ENCODE results near the gene ZC3H12C.

The ZC3H12C gene

DNA sequence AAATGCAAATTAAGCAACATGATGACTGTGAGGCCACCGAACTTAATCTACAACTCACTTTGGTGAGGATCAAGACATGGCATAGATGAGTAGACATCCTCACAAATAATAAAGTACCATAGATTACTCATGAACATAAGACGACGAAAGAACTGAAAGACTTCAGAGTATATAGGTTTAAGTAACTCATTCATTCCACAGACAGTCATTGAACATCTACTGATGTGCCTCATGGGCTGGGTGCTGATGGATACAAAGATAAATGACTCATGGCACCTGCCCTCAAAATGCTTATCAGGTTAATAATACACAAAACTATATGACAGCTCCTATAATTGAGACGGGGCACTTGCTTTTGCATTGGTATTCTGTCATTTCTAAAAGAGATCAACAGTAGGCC, 63.3 kb downstream of the ZC3H12C start:
- DNase-seq, result no peak

DNA sequence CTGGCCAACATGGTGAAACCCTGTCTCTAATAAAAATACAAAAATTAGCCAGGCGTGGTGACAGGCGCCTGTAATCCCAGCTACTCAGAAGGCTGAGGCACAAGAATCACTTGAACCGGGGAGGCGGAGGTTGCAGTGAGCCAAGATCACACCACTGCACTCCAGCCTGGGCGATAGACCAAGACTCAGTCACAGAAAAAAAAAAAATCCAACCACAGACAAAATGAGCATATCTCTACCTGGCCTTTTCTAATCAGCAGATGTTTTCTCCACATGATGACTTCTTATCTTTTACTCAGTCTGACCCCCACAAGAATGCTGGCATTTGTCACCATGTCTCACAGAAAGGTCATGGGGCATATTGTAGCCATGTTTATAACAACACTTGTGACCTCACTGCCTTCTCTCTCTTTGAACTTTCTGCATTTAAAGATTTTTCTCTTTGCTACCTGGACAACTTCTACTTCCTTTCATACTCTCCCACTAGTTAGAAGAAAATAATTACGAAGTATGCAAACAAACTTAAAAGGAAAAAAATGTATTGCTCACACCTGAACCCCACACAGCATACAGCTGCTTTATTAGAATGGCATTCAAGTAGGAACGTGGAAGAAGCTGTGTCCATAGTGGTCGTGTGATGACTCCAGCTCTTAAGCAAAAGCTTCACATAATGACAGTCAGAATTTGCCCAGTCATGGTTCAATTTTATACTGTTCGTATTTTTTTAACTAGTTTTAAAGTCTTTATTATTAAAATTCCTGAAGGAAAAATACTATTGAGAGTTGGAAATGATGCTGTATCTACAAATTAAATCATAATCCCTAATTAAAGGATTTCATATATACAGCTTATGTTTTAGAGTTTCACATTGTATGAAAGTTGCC, 65.4 kb downstream of the ZC3H12C start:
- no peak for DNase-seq

DNA sequence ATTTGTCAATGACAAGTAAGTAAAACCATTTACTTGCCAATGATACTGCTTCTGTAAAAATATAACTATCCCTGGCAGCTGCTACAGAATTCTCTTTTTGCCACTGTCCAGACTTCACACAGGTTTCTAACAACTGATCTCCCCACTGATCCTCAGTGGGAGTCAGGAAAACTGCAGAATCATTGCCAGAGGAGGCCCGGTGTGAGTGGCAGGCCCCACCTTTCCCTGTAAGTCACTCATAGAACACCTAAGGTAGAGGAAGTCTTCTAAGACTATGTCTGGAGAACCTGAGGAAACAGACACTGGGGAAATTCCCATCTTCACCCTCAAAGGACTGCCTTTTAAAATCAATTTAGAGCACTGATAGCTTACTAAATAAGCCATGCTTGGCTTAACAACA, 66.3 kb downstream of the ZC3H12C start:
- no peak for DNase-seq

DNA sequence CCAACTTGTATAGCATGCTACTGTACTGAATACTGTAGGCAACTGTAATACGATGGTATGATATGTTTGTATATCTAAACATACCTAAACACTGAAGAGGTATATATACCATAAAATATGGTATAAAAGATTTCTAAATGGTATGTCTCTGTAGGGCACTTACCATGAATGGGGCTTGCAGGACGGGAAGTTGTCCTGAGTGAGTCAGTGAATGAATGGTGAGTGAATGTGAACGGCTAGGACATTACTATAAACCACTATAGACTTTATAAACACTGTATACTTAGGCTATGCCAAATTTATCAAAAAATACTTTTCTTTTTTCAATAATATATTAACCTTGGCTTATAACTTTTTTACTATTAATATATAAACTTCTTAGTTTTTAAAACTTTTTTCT, 66.8 kb downstream of the ZC3H12C start:
- no peak for DNase-seq

DNA sequence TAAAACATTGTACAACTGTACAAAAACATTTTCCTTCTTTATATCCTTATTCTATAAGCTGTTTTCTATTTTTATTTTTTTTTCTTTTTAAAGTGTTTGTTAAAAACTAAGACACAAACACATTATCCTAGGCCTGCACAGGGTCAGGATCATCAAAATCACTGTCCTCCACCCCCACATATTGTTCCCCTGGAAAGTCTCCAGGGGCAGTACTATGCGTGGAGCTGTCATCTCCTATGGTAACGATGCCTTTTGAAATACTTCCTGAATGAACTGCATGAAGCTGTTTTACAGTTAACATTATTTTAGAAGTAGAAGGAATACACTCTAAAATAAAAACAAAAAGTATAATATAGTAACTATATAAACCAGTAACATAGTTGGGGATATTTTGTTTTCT, 67.2 kb downstream of the ZC3H12C start:
- no peak for DNase-seq

DNA sequence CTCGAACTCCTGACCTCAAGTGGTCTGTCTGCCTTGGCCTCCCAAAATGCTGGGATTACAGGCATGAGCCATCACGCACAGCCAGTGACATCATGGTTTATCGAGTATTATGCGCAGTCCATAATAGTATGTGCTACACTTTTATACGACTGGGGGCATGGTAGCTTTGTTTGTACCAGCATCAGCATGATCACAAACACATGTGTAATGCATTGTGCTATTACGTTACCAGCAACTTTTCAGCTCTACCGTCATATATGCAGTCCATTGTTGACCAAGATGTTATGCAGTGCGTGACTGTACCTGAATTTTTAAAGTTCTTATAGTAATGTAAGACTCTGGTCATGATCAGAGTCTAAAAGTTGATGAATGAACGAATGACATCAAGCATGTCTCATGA, 67.9 kb downstream of the ZC3H12C start:
- no peak for DNase-seq

DNA sequence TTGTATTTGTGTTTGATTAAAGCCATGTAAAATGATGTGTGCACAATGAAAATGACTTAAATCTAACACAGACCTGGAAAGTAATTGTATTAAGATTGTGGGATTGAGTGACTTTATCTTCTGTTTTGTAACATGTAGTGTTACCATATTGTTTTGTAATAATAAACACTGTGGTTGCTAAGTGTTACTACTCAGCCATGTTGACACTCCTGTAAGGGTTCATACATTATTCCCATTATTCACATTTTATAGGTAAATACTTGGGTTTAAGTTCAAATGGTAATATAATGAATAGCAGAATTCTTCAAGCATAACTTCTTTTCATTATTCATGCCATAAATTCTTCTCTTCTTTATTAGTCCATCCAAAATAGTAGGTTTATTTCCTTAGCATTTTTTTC, 69.0 kb downstream of the ZC3H12C start:
- no peak for DNase-seq

DNA sequence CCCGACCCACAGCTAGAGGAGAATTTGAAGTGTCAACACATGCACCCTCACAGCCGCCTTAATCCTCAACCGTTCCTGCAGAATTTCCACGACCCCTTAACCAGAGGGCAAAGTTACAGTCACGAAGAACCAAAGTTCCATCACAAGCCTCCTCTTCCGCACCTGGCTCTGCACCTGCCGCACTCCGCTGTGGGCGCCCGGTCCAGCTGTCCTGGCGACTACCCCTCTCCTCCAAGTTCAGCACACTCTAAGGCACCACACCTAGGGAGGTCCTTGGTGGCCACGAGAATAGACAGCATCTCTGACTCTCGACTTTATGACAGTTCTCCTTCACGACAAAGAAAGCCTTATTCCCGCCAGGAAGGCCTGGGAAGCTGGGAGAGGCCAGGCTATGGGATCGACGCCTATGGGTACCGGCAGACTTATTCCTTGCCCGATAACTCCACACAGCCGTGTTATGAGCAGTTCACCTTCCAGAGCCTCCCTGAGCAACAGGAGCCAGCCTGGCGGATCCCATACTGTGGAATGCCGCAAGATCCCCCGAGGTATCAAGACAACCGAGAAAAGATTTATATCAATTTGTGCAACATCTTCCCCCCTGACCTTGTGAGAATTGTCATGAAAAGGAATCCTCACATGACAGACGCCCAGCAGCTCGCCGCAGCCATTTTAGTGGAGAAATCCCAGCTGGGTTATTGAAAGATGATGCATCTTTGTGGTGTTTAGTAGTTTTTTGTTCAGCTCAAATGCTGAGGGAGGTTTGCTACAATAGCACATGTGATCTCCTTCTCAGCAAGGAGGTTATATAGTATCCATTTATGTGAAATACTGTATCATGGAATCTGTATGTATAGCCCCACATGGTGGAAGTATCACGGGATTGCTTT, 72.1 kb downstream of the ZC3H12C start:
- DNase-seq, result no peak

DNA sequence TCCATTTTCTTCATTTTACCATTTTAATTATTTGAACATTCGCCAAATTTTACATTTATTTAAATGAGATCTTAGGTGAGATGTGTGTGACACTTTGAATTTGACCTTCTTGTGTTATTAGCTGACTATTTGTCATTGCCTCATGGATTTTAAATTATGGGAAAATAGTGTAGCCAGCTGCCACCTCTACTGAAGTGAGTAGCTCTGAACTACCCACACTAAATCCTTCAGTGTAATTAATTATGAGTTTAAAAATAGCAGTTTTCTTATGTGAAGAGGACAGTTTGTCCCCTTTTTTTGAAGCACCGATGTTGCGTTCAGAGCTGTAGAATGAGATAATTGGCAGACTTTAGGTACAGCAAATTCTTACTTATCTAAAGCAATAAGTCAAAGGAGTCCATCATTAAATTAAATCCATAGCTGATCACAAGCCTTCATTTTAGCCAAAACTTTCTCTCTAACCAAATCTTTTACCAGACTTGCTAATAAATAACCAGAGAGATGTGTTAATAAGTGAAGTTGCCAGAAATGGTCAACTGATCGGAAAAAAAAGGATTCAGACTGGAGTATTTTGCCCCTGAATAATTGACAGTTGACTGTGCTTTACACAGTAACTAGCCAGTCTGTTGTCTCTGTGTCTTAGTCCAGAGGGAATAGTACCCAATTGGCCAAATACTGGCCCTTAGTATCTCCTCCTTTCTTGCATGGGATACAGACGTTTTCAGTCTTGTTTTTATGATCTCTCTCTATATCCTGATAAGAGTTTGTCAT, 75.0 kb downstream of the ZC3H12C start:
- DNase-seq, result no peak

DNA sequence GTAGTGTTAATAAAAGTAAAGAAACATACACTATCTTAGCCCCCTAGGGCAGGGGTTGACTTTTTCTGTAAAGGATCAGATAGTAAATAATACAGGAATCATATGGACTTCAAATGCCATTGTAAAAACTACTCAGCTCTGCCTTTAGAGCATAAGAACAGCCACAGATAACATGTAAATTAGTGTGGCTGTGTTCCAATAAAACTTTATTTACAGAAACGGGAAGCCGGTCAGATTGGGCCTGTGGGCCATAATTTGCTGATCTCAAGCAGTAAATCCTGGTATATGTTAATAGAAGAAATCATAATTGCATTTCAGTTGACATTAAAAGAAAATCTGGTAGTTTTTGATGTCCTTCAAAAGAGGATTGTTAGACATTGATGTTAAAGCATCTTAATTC, 76.5 kb downstream of the ZC3H12C start:
- no peak for DNase-seq

DNA sequence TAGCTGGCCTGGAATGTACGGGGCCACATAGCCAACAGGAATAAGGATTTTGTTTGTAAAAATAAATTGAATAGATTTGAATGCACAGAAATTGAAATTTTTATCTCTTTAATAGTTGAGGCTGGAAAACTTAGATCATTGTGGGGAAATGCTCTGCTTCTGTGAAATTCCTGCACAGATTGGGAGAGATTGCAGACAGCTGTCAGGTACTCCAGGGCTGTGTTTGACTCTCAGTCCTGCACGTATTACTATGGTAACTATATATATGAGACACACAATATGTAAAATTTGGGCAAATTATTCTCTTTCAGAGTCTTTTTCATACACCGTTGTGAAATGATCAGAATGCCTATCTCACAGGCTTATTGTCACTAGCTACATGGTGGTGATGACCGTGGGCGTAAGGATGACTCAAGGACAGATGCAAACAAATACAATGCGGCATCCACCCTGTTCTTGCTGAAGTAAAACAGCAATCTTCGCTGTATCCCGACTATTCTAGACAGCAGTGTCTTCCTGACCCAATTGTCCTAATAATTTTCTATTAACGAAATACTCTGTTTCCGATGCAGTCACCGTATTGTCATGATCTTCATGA, 79.4 kb downstream of the ZC3H12C start:
- no peak for DNase-seq

DNA sequence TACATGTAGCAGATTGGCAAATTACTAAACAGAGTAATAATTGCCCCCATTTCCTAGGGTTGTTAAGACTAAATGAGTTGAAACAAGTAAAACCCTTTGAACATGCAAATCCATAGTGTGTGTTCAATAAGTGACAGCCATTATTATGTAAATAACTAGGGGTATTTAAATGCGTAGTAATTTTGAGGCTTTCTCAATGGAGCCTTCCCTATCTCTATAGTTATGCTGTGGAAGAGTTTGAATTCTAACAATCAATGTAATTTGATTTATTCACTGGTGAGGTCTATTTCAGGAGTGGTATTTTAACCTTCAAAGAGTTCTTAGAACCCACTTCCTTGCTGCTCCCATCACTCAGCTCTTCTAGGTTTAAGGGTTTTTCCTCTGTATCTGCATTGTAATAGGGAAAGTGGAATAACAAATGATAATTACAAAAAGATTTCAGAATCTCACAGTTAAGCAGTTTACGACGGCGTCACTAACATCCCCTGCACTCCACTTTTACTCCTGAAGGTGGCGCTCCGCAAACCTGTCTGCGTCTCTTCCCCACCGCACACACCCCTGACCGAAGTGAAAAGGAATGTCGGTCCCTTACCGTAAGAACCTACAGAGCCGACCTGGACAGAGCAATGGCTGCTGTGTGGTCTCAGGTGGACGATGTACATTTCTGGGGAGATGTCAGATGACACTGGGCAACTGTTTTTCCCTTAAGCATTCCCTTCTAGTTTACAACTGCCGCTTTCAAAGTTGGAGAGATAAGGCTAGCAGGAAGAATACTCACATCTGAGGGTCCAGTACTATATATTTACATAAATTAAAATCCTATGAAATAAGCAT, 80.8 kb downstream of the ZC3H12C start:
- peak; percentile 17 for DNase-seq

DNA sequence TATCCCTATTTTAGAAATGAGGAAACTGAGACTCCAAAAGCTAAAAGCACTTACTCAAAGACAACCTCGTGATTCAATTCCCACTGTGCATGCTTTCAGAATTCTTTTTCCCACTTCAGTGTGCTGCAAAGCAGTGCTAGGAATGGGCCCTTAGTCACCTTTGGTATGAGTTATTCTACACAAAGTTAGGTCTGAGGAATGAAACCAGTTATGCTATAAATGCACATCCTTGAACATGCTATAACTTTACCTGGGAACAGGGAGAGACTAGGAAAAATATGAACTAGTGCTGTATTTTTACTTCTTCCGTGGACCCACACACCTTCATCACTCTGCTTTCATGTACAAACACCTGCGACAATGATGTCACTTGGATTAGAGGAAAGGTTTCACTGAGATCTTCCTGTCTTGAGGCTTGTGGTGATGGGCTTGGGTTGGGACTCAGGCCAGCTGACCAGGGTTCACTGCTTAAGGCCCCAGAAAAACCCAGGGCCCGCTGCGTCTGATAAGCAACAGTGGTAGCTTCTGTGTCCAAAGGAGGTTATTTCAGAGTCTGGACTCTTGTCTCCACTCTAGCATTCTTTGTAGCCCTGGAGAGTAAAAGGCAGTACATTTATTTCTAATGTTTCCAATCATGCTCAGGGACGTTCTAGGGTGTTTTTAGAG, 81.6 kb downstream of the ZC3H12C start:
- DNase-seq, result no peak

DNA sequence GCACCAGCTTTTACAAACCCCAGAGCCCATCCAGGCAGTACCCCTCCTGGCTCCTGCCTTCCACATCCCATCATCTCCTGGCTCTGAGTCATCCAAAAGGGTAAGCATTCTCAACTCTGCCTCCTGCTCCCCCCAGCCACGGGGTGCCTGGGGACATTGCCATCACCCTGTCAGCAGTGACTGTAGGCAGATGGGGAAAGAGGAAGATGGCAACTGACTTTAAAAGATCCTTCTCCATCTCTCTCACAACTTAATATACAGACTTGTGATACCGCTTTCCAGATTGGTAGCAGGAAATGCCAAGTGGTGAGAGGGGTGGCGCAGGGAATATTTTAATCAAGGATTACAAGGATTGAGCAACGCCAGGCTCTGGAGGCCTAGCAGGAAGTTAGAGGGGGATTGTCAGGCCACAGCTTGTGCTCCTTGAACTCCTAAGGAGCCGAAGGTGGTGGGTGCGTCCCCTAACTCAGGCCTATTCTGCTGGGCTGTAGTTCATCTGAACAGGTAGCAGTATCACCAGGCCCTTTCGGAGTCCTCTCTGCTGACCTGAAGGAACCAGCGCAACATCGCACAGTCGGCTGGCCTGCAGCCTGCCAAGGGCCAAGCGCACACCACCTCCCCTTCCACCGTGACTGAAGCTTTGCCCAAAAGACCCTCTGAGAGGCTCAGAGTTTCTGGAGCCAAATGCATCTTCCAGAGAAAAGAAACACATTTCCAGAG, 83.3 kb downstream of the ZC3H12C start:
- no peak for DNase-seq

DNA sequence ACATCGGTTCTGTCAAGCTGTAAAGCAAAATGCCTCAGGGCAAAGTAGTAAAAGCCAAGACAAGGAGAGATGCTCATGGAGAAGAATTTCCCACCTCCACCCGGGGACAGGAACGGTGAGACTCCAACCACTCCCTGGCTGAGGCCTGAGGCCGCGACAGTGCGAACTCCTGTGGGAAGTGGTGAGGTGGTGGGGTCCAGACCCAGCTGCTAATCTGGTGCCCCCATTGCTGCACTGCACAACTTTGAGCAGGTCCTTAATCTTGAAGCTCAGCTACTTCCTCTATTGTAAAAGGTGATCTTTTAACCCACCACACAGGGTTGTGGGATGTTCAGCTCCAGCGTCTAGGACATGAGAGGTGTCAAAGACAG, 83.9 kb downstream of the ZC3H12C start:
- no peak for DNase-seq

DNA sequence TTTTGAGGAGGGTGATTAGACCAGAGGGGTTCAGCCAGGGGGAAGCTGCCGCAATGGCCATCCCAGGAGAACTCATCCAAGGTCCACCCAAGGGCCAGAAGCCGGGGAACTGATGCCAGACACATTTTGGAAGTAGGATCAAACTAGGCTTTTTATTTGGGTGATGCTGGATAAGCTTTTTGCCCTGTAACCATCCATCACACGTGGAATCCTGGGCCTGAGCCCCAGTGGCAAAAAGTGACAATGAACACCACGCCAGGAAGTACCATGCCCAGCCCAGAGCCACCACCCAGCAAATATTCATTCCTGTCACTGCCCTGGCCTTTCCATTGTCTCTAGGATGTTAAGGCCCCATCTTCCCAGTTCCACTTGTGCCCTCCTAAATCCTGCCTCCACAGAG, 85.9 kb downstream of the ZC3H12C start:
- DNase-seq, result no peak

DNA sequence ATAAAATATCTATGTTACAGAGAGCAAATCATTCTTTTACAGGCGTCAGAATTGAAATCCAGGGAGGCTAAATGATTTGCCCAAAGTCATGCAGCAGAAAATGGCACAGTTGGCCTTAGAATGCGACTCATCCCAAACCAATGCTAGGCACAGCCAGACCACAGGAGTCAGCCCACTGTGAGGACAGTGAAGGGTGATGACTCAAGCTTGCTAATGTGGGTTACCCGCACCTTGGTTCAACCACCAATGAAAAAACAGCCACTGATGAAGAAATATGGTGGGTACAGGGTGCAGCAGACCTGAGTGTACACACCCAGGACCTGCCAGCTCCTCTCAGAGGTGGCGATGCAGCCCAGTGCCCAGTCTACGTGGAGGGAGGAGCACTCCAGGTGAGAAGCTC, 89.7 kb downstream of the ZC3H12C start:
- no peak for DNase-seq

DNA sequence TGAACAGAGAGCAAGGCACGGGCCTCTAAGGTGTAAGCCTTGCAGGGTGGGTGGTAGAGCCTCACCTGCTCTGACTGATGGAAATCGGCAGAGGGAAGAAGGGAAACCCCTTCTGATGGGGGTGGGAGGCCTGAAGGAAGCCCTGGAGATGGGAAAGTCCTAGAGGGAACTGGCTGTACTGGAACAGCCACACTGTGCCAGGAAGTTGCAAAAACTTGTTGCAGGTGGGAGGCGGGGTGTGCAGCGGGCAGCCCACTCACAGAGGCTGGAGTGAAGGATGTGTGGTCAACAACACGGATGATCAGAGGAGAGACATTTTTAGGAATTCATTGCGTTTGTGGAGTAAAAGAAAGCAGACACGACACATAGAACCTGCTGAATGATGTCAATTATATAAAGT, 91.3 kb downstream of the ZC3H12C start:
- no peak for DNase-seq

DNA sequence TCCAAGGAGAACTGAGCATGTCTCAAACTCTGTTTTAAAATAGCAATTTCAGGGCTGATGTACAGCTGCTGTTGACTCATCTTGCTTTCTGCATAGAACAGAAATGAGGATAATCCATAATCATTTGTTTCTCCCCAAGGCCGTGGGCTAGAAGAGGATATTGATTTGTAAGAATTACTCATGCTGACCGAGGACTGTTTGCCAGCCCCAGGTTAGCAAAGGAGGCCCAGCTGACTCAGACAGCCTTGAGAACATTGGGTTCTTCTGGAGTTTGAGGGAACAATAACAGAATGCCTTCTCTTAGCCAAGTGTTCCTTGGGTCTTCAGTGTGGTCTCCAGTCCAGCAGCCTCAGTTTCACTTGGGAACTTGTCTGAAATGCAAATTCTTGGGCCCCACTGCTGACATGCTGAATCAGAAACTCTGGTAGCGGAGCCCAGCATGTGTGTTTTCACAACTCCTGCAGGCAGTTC, 92.0 kb downstream of the ZC3H12C start:
- no peak for DNase-seq

DNA sequence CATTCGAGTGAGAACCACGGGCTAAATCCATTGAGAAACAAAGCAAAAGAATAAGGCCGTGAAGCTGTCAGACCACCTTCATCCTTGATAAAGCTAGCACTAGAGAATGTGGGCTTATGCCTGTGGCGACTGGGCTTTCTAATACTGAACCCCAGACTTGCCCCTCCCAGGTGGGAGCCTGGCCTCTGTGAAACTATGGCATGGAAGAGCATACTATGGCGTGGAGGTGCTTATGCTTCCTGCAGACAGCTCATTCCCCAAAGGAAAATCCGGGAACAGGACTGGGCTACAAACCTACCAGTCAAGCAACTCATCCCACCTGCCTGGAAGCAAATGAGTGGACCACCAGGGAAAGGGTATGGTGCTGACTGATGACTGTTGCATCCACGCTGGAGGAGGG, 92.4 kb downstream of the ZC3H12C start:
- DNase-seq, result no peak

DNA sequence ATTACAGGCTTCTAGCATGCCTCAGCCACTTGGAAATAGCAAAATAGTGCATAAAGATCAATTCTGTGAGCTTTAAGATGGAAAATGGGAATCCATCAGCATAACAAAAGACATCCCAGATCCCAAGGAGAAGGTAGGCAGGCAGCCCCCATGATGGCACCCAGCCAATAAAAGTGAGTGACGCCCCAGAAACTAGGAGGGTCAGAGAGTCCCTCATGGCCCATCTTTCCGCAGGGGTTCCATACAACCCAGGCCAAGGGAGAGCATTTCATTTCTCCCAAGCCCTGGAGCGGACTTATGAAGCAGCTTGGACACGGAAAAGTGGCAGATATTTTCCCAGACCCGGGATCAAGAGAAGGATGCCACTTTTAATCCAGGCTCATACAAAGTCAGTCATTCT, 93.3 kb downstream of the ZC3H12C start:
- DNase-seq, result no peak

All from effector CD8-positive, alpha-beta T cell (primary cell).